ENCODE measurements around the gene UMAD1. TPM values are rescaled to one million over a fixed set of nuclear protein-coding genes. Genes with fewer than 3 reads are reported as not detected.
"Not testable (repeated sequence)": the region's sequence is repeated elsewhere in the genome, so short reads cannot be mapped to it uniquely, and the experiment has no call there.

The UMAD1 gene
- polyA plus RNA-seq, 3 donors from 2014 or later = 16.9 to 21.8 (median 17.2) TPM

- Mint-ChIP-seq H3K4me3 (no peak overlapping the region), H3K4me1 (no peaks in the 10 kb centered on the region), H3K27me3 (ENCODE audit: low read depth in 3 of 3) (peaks cover 0 to 12% (median 4%) of the 10 kb centered on the region in 3 donors), H3K27ac (no peak overlapping the region), H3K9me3 (peaks cover 0 to 6% (median 2%) of the 10 kb centered on the region in 6 donors), H3K36me3 (peaks cover 9 to 16% (median 12%) of the 10 kb centered on the region in 3 donors)
- DNase-seq = no peak
Measured at GRCh38 chr7:7630626-7631329, 9.8 kb upstream of the UMAD1 start.

GRCh38 chr7:7639421-7639820 lies 1.1 kb upstream of the UMAD1 start:
- H3K9me3 Mint-ChIP-seq = no peaks in the 10 kb centered on the region
- peak overlapping the region; percentile 91 to 99 (median 97) for H3K27ac Mint-ChIP-seq

GRCh38 chr7:7639847-7640220 lies 718 bp upstream of the UMAD1 start:
- Mint-ChIP-seq H3K27ac (peak overlapping the region; percentile 91 to 99 (median 97)), H3K27me3 (ENCODE audit: low read depth in 3 of 3) (peaks cover 6 to 14% (median 6%) of the 10 kb centered on the region in 3 donors), H3K4me3 (peak overlapping the region; percentile 90 to 99 (median 98)), H3K4me1 (peaks cover 32 to 63% of the 10 kb centered on the region in 2 donors), H3K9me3 (no peaks in the 10 kb centered on the region), H3K36me3 (peaks cover 2 to 25% (median 16%) of the 10 kb centered on the region in 3 donors)
- DNase-seq = peak in 2 of 3 donors; percentile 59 to 61

More at GRCh38 chr7:7639421-7639820, 1.1 kb upstream of the UMAD1 start:
- peaks cover 32 to 59% of the 10 kb centered on the region in 2 donors for H3K4me1 Mint-ChIP-seq
- no peak for DNase-seq
- peak overlapping the region; percentile 90 to 99 (median 98) for H3K4me3 Mint-ChIP-seq
- H3K36me3 Mint-ChIP-seq = peaks cover 4 to 22% (median 12%) of the 10 kb centered on the region in 3 donors
- peaks cover 6 to 14% (median 6%) of the 10 kb centered on the region in 3 donors for H3K27me3 Mint-ChIP-seq (ENCODE audit: low read depth in 3 of 3)

GRCh38 chr7:7641129-7641663 lies 644 bp downstream of the UMAD1 start:
- H3K4me1 Mint-ChIP-seq = peaks cover 32 to 63% of the 10 kb centered on the region in 2 donors
- H3K36me3 Mint-ChIP-seq = peaks cover 0 to 23% (median 21%) of the 10 kb centered on the region in 3 donors
- peak overlapping the region; percentile 90 to 99 (median 98) for H3K4me3 Mint-ChIP-seq
- peak overlapping the region; percentile 91 to 99 (median 97) for H3K27ac Mint-ChIP-seq
- no peaks in the 10 kb centered on the region for H3K9me3 Mint-ChIP-seq
- no peak for DNase-seq
- H3K27me3 Mint-ChIP-seq (ENCODE audit: low read depth in 3 of 3) = peaks cover 6 to 14% (median 6%) of the 10 kb centered on the region in 3 donors

- DNase-seq = no peak
- Mint-ChIP-seq H3K4me1 (peaks cover 32 to 63% of the 10 kb centered on the region in 2 donors), H3K27me3 (ENCODE audit: low read depth in 3 of 3) (peaks cover 6 to 14% (median 6%) of the 10 kb centered on the region in 3 donors), H3K27ac (peak overlapping the region in 4 of 6 donors; percentile 91 to 98 (median 96)), H3K36me3 (peaks cover 0 to 20% (median 18%) of the 10 kb centered on the region in 3 donors), H3K4me3 (peak overlapping the region; percentile 90 to 99 (median 98)), H3K9me3 (no peaks in the 10 kb centered on the region)
Measured at GRCh38 chr7:7642081-7642480, 1.5 kb downstream of the UMAD1 start.

- peaks cover 15 to 42% of the 10 kb centered on the region in 2 donors for H3K4me1 Mint-ChIP-seq
- H3K27ac Mint-ChIP-seq = no peak overlapping the region
- no peaks in the 10 kb centered on the region for H3K27me3 Mint-ChIP-seq (ENCODE audit: low read depth in 3 of 3)
- no peak overlapping the region for H3K4me3 Mint-ChIP-seq
- H3K36me3 Mint-ChIP-seq = peaks cover 0 to 20% (median 18%) of the 10 kb centered on the region in 3 donors
- H3K9me3 Mint-ChIP-seq = no peaks in the 10 kb centered on the region
- no peak for DNase-seq
Measured at GRCh38 chr7:7647495-7648036, 7.0 kb downstream of the UMAD1 start.

- Mint-ChIP-seq H3K27ac (no peak overlapping the region), H3K27me3 (ENCODE audit: low read depth in 3 of 3) (no peaks in the 10 kb centered on the region), H3K4me1 (peaks cover 27 to 36% of the 10 kb centered on the region in 2 donors), H3K9me3 (no peaks in the 10 kb centered on the region), H3K36me3 (peaks cover 0 to 3% (median 2%) of the 10 kb centered on the region in 3 donors), H3K4me3 (no peak overlapping the region)
- DNase-seq = no peak
Measured at GRCh38 chr7:7650682-7651206, 10.2 kb downstream of the UMAD1 start.

- no peaks in the 10 kb centered on the region for H3K36me3 Mint-ChIP-seq
- no peaks in the 10 kb centered on the region for H3K9me3 Mint-ChIP-seq
- H3K27ac Mint-ChIP-seq = peak overlapping the region in 1 of 6 donors; percentile 14
- no peak for DNase-seq
- H3K4me1 Mint-ChIP-seq = peaks cover 27 to 36% of the 10 kb centered on the region in 2 donors
- H3K27me3 Mint-ChIP-seq (ENCODE audit: low read depth in 3 of 3) = no peaks in the 10 kb centered on the region
- H3K4me3 Mint-ChIP-seq = no peak overlapping the region
Measured at GRCh38 chr7:7651479-7651878, 10.9 kb downstream of the UMAD1 start.

- Mint-ChIP-seq H3K4me3 (peak overlapping the region in 1 of 5 donors; percentile 28), H3K9me3 (no peaks in the 10 kb centered on the region), H3K4me1 (peaks cover 27 to 40% of the 10 kb centered on the region in 2 donors), H3K27me3 (ENCODE audit: low read depth in 3 of 3) (no peaks in the 10 kb centered on the region), H3K36me3 (peaks cover 0 to 12% (median 12%) of the 10 kb centered on the region in 3 donors), H3K27ac (peak overlapping the region in 5 of 6 donors; percentile 31 to 68 (median 58))
- no peak for DNase-seq
Measured at GRCh38 chr7:7652798-7653540, 12.4 kb downstream of the UMAD1 start.

- peaks cover 0 to 15% (median 15%) of the 10 kb centered on the region in 3 donors for H3K36me3 Mint-ChIP-seq
- no peaks in the 10 kb centered on the region for H3K27me3 Mint-ChIP-seq (ENCODE audit: low read depth in 3 of 3)
- no peak overlapping the region for H3K4me3 Mint-ChIP-seq
- H3K27ac Mint-ChIP-seq = peak overlapping the region in 2 of 6 donors; percentile 1 to 78
- peaks cover 25 to 38% of the 10 kb centered on the region in 2 donors for H3K4me1 Mint-ChIP-seq
- H3K9me3 Mint-ChIP-seq = no peaks in the 10 kb centered on the region
- DNase-seq = peak in 2 of 3 donors; percentile 6 to 8
Measured at GRCh38 chr7:7653593-7654187, 13.1 kb downstream of the UMAD1 start.

GRCh38 chr7:7654964-7655715 lies 14.6 kb downstream of the UMAD1 start:
- Mint-ChIP-seq H3K4me3 (no peak overlapping the region), H3K4me1 (peaks cover 34 to 51% of the 10 kb centered on the region in 2 donors), H3K36me3 (peaks cover 0 to 28% (median 23%) of the 10 kb centered on the region in 3 donors), H3K9me3 (peaks cover 0 to 9% (median 5%) of the 10 kb centered on the region in 6 donors), H3K27me3 (ENCODE audit: low read depth in 3 of 3) (peaks cover 0 to 2% (median 0%) of the 10 kb centered on the region in 3 donors), H3K27ac (no peak overlapping the region)
- DNase-seq = no peak

GRCh38 chr7:7656459-7656858 lies 15.9 kb downstream of the UMAD1 start:
- peaks cover 34 to 60% of the 10 kb centered on the region in 2 donors for H3K4me1 Mint-ChIP-seq
- H3K27ac Mint-ChIP-seq = not testable (repeated sequence)

More at GRCh38 chr7:7656459-7656858, 15.9 kb downstream of the UMAD1 start:
- Mint-ChIP-seq H3K36me3 (peaks cover 0 to 28% (median 23%) of the 10 kb centered on the region in 3 donors), H3K9me3 (peaks cover 0 to 11% (median 5%) of the 10 kb centered on the region in 6 donors)
- not testable (repeated sequence) for DNase-seq; H3K27me3 Mint-ChIP-seq (ENCODE audit: low read depth in 3 of 3); H3K4me3 Mint-ChIP-seq
